ENCODE measurements around the gene ELMO1. TPM values are rescaled to one million over a fixed set of nuclear protein-coding genes. Genes with fewer than 3 reads are reported as not detected.
"Not testable (repeated sequence)": the region's sequence is repeated elsewhere in the genome, so short reads cannot be mapped to it uniquely, and the experiment has no call there.

Gene ELMO1
- total RNA-seq, 1 experiment from 2014 or later = 7.8 TPM

DNA sequence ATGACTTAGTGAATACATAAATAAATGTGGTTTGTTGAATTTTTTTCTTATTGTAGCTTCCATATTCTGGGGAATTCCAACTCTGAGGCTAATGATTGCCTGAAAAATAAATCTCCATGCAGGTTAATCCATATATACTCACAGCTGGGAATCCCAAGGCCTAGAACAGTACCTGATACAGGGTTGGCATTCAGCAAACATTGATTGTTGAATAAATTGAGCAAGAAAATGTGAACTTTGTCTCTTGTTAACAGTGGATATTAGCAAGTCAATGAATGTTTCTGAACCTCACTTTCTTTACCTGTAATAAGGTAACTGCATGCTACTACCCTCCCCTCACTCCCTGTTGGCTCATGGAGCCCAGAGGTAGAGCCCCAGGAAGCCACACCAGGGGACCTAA lies 470.8 kb downstream of the ELMO1 start:
- Histone ChIP-seq H2AFZ (ENCODE audit: low read length) (no peak overlapping the region), H3K18ac (ENCODE audit: insufficient read length, low read depth, low read length) (no peak overlapping the region), H2BK12ac (ENCODE audit: insufficient read length, low read depth, low read length) (no peak overlapping the region), H3K27me3 (ENCODE audit: insufficient read depth, low read length) (no peaks in the 10 kb centered on the region), H3K23me2 (ENCODE audit: insufficient read length, low read depth, low read length, poor library complexity, severe bottlenecking) (no peaks in the 10 kb centered on the region), H3K4ac (ENCODE audit: low read depth, low read length) (no peak overlapping the region), H2BK20ac (ENCODE audit: low read depth, low read length, poor library complexity, severe bottlenecking) (no peak overlapping the region), H3K56ac (ENCODE audit: insufficient read length, low read depth, low read length) (no peak overlapping the region), H2BK120ac (ENCODE audit: low read depth, low read length, poor library complexity, severe bottlenecking) (no peak overlapping the region), H3K79me1 (ENCODE audit: insufficient read depth, low read depth, low read length, poor library complexity, severe bottlenecking) (no peaks in the 10 kb centered on the region), H3K27ac (ENCODE audit: insufficient read length, low read depth, low read length) (no peak overlapping the region), H3K4me1 (ENCODE audit: insufficient read depth, low read length) (no peaks in the 10 kb centered on the region), H4K20me1 (ENCODE audit: control insufficient read depth, insufficient read depth, insufficient read length) (no peaks in the 10 kb centered on the region), H4K8ac (replicated peaks; ENCODE audit: insufficient read length, low read depth, low read length) (no peak overlapping the region), H4K91ac (ENCODE audit: insufficient read length, low read depth, low read length) (no peak overlapping the region), H2AK5ac (ENCODE audit: insufficient read length, low read length) (no peak overlapping the region), H3K9me3 (ENCODE audit: control insufficient read depth, low read depth, low read length) (no peaks in the 10 kb centered on the region), H3K79me2 (ENCODE audit: insufficient read depth, low read length) (no peaks in the 10 kb centered on the region), H3K4me2 (ENCODE audit: insufficient read depth, insufficient read length, low read length) (no peak overlapping the region), H2BK5ac (ENCODE audit: insufficient read length, low read length) (no peak overlapping the region), H3K23ac (ENCODE audit: insufficient read length, low read depth, low read length) (no peak overlapping the region), H2BK15ac (ENCODE audit: low read depth, low read length) (no peak overlapping the region), H3K14ac (ENCODE audit: insufficient read depth, low read length) (no peak overlapping the region), H3K9ac (ENCODE audit: extremely low read depth, insufficient read length, low read length) (no peak overlapping the region), H3T11ph (ENCODE audit: low read length) (no peak overlapping the region), H4K5ac (ENCODE audit: insufficient read length, low read depth, low read length) (no peak overlapping the region)
- TF ChIP-seq, protein P1, sequence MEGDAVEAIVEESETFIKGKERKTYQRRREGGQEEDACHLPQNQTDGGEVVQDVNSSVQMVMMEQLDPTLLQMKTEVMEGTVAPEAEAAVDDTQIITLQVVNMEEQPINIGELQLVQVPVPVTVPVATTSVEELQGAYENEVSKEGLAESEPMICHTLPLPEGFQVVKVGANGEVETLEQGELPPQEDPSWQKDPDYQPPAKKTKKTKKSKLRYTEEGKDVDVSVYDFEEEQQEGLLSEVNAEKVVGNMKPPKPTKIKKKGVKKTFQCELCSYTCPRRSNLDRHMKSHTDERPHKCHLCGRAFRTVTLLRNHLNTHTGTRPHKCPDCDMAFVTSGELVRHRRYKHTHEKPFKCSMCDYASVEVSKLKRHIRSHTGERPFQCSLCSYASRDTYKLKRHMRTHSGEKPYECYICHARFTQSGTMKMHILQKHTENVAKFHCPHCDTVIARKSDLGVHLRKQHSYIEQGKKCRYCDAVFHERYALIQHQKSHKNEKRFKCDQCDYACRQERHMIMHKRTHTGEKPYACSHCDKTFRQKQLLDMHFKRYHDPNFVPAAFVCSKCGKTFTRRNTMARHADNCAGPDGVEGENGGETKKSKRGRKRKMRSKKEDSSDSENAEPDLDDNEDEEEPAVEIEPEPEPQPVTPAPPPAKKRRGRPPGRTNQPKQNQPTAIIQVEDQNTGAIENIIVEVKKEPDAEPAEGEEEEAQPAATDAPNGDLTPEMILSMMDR (conservative IDR thresholded peaks at IDR 0.05) = no peak
- Mint-ChIP-seq H3K4me1 (no peaks in the 10 kb centered on the region), H3K36me3 (ENCODE audit: insufficient read depth in 1 of 3, low read depth in 3 of 3) (peaks cover 0 to 3% (median 0%) of the 10 kb centered on the region in 3 experiments; a peak in 2 of 7 replicates), H3K27ac (no peak overlapping the region), H3K4me3 (no peak overlapping the region), H3K9me3 (peaks cover 0 to 2% of the 10 kb centered on the region in 2 experiments; a peak in 2 of 5 replicates), H3K27me3 (ENCODE audit: low read depth) (no peaks in the 10 kb centered on the region)
- DNase-seq = no peak

DNA sequence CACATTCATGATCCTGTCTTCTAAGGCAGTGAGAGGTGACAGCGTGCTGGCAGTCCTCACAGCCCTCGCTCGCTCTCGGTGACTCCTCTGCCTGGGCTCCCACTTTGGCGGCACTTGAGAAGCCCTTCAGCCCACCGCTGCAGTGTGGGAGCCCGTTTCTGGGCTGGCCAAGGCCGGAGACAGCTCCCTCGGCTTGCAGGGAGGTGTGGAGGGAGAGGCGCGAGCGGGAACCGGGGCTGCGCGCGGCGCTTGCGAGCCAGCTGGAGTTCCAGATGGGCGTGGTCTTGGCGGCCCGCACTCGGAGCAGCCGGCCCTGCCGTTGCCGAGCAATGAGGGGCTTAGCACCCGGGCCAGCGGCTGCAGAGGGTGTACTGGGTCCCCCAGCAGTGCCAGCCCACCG lies 475.1 kb downstream of the ELMO1 start:
- H3K4me3 Mint-ChIP-seq; H3K4me1 ChIP-seq (ENCODE audit: insufficient read depth, low read length); H3K14ac ChIP-seq (ENCODE audit: insufficient read depth, low read length); H3K23ac ChIP-seq (ENCODE audit: insufficient read length, low read depth, low read length); H3K4me1 Mint-ChIP-seq; H2BK15ac ChIP-seq (ENCODE audit: low read depth, low read length); H3K56ac ChIP-seq (ENCODE audit: insufficient read length, low read depth, low read length); H2BK120ac ChIP-seq (ENCODE audit: low read depth, low read length, poor library complexity, severe bottlenecking); H4K20me1 ChIP-seq (ENCODE audit: control insufficient read depth, insufficient read depth, insufficient read length); H3T11ph ChIP-seq (ENCODE audit: low read length); DNase-seq; H3K36me3 Mint-ChIP-seq (ENCODE audit: insufficient read depth in 1 of 3, low read depth in 3 of 3); H3K9me3 ChIP-seq (ENCODE audit: control insufficient read depth, low read depth, low read length); H2BK20ac ChIP-seq (ENCODE audit: low read depth, low read length, poor library complexity, severe bottlenecking); H2AK5ac ChIP-seq (ENCODE audit: insufficient read length, low read length); H2BK12ac ChIP-seq (ENCODE audit: insufficient read length, low read depth, low read length); H3K27me3 Mint-ChIP-seq (ENCODE audit: low read depth); H2BK5ac ChIP-seq (ENCODE audit: insufficient read length, low read length); H3K27me3 ChIP-seq (ENCODE audit: insufficient read depth, low read length); H4K5ac ChIP-seq (ENCODE audit: insufficient read length, low read depth, low read length); H3K27ac Mint-ChIP-seq; H3K9me3 Mint-ChIP-seq; H4K91ac ChIP-seq (ENCODE audit: insufficient read length, low read depth, low read length); H3K4ac ChIP-seq (ENCODE audit: low read depth, low read length); H3K23me2 ChIP-seq (ENCODE audit: insufficient read length, low read depth, low read length, poor library complexity, severe bottlenecking); H3K9ac ChIP-seq (ENCODE audit: extremely low read depth, insufficient read length, low read length); H2AFZ ChIP-seq (ENCODE audit: low read length); H3K18ac ChIP-seq (ENCODE audit: insufficient read length, low read depth, low read length); H3K4me2 ChIP-seq (ENCODE audit: insufficient read depth, insufficient read length, low read length); H3K27ac ChIP-seq (ENCODE audit: insufficient read length, low read depth, low read length); H3K79me1 ChIP-seq (ENCODE audit: insufficient read depth, low read depth, low read length, poor library complexity, severe bottlenecking); H3K79me2 ChIP-seq (ENCODE audit: insufficient read depth, low read length); H4K8ac ChIP-seq (replicated peaks; ENCODE audit: insufficient read length, low read depth, low read length): not testable (repeated sequence)
- WGBS (ENCODE audit: extremely low coverage, insufficient read length, low lambda C conversion rate) = no CpG with 5 or more reads among the region's 28 CpGs
